Measurements from ENCODE around the gene COL9A1.

GRCh38 chr6:70298068-70298467, 4.8 kb downstream of the COL9A1 start:
- TF ChIP-seq ZBTB26 (CRISPR knock-in tag; IDR thresholded peaks at IDR 0.05) (no peak), MAX (CRISPR knock-in tag; IDR thresholded peaks at IDR 0.05) (no peak), NR2C2 (CRISPR knock-in tag; IDR thresholded peaks at IDR 0.05) (no peak), NR2C2 (tag; IDR thresholded peaks at IDR 0.05) (no peak)

Measured in K562 (cell line).